Lower leg skin (tissue), 4 donors: Measurements from ENCODE around the gene CC2D2A. TPM values are rescaled to one million over a fixed set of nuclear protein-coding genes. Genes with fewer than 3 reads are reported as not detected.
A peak's percentile ranks its signal among the peaks of the same experiment; 100 is the strongest.
"Not testable (repeated sequence)": the region's sequence is repeated elsewhere in the genome, so short reads cannot be mapped to it uniquely, and the experiment has no call there.

Experiments
- DNase-seq, 2 donors: peaks; one replicate each; pipeline ENCODE4 v3.0.0-alpha.2; 2019; ENCODE audit warnings: low spot score in 2 of 2
- H3K4me3 ChIP-seq: fragments of 200-600 bp; sonication (generic); 2 replicates; pipeline ENCODE4 v1.5.1; 2017; ENCODE audit warnings: mild to moderate bottlenecking, low read depth; ENCODE audit not compliant: poor library complexity, severe bottlenecking
- POLR2A ChIP-seq, 2 donors: fragments of 450-650 bp; IDR thresholded peaks; one replicate each; pipeline ENCODE4 v1.6.1; 2016 to 2017; ENCODE audit warnings: antibody characterized with exemption in 2 of 2, mild to moderate bottlenecking in 1 of 2, moderate library complexity in 1 of 2
- WGBS, 2 donors: methylation state at CpG; one replicate each; pipeline ENCODE4 v1.1.5; 2018; 5-methylcytosine and 5-hydroxymethylcytosine counted together
- intact Hi-C: fragments of 100-400 bp; cut with DNase I; formaldehyde crosslinking; loops from one replicate; pipeline ENCODE4 v1.15.0; 2023; ENCODE audit warnings: low total_unique reads
- total RNA-seq, 4 donors: library from RNA; depleted of rRNA; stranded (reverse); fragments of >200 nt; gene quantifications; one replicate each; pipeline ENCODE4 v1.1.0, GENCODE V29; 2016
- TF ChIP-seq, protein P1 (sequence below), 3 donors: fragments of 450-650 bp; IDR thresholded peaks; one replicate each; pipeline ENCODE4 v1.5.1; 2016; ENCODE audit warnings: antibody characterized with exemption in 3 of 3, mild to moderate bottlenecking in 3 of 3, moderate library complexity in 2 of 3

The CC2D2A gene
- total RNA-seq, 4 donors from 2014 or later, result 2.1 to 6.3 (median 3.3) TPM

DNA sequence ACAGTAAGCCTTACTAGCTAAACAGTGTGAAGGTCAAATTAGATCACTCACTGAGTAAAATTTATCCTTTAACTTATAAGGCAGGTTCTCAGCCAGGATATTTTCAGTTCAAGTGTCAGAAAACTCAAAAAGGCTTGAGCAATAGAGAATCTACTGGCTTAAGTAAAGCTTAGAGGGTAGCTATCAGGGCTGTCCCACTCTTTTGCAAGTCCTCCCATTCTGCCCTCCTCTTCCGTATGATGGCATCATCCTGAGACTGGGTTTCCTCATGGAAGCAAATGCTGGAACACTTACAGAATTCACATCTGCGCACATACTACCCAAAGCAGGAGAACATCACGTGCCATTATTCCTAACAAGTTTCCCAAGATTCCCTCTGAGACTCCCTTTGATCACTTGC is 130.5 kb downstream of the CC2D2A start:
- TF ChIP-seq POLR2A (IDR thresholded peaks at IDR 0.05), result no peak
- TF ChIP-seq, protein P1, sequence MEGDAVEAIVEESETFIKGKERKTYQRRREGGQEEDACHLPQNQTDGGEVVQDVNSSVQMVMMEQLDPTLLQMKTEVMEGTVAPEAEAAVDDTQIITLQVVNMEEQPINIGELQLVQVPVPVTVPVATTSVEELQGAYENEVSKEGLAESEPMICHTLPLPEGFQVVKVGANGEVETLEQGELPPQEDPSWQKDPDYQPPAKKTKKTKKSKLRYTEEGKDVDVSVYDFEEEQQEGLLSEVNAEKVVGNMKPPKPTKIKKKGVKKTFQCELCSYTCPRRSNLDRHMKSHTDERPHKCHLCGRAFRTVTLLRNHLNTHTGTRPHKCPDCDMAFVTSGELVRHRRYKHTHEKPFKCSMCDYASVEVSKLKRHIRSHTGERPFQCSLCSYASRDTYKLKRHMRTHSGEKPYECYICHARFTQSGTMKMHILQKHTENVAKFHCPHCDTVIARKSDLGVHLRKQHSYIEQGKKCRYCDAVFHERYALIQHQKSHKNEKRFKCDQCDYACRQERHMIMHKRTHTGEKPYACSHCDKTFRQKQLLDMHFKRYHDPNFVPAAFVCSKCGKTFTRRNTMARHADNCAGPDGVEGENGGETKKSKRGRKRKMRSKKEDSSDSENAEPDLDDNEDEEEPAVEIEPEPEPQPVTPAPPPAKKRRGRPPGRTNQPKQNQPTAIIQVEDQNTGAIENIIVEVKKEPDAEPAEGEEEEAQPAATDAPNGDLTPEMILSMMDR (IDR thresholded peaks at IDR 0.05), result no peak
- 85 to 91% methylated on average over 3 of the region's 3 CpGs for WGBS, 2 donors
- intact Hi-C loops, result no loop called here
- no peak for DNase-seq
- no peak overlapping the region for H3K4me3 ChIP-seq

DNA sequence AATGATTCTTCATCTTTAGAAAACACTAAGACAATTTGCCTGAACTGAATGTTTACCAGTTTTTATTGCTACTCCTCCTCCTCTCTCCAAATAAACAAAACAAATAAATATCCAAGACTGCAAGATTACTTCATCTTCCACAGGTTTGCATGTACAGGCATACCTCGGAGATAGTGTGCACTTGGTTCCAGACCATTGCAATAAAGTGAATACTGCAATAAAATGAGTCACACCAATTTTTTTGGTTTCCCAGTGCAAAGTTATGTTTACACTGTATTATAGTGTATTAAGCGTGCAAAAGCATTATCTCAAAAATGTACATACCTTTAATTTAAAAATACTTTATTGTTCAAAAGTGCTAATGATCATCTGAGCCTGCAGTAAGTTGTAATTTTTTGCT is 132.2 kb downstream of the CC2D2A start:
- WGBS, 2 donors, result 92 to 99% methylated on average over 2 of the region's 2 CpGs
- intact Hi-C loops, result no loop called here
- no peak overlapping the region for H3K4me3 ChIP-seq
- no peak for DNase-seq
- TF ChIP-seq, protein P1 (IDR thresholded peaks at IDR 0.05), result no peak
- no peak for TF ChIP-seq POLR2A (IDR thresholded peaks at IDR 0.05)

DNA sequence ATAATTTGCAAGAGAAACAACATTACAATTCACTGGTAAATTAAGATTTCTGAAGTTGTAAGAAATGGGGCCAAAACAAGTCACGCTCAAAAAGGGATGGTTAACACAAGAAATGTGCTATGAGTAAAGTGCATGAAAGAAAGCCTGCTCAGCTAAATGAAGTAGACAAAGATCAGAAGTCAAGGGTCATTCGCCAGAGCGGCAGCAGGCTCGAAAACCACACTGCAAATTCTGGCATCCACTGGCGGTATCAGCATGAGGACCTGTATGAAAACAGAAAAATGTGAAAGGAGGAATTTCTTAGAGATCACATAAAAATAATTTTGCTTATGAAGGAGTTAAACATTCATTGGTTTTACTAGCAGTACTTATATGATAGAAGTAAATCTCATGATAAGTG is 135.9 kb downstream of the CC2D2A start:
- DNase-seq, result no peak
- no peak overlapping the region for H3K4me3 ChIP-seq
- 91% methylated on average over 5 of the region's 5 CpGs for WGBS, 2 donors
- no peak for TF ChIP-seq POLR2A (IDR thresholded peaks at IDR 0.05)
- TF ChIP-seq, protein P1 (IDR thresholded peaks at IDR 0.05), result no peak
- intact Hi-C loops, result no loop called here

DNA sequence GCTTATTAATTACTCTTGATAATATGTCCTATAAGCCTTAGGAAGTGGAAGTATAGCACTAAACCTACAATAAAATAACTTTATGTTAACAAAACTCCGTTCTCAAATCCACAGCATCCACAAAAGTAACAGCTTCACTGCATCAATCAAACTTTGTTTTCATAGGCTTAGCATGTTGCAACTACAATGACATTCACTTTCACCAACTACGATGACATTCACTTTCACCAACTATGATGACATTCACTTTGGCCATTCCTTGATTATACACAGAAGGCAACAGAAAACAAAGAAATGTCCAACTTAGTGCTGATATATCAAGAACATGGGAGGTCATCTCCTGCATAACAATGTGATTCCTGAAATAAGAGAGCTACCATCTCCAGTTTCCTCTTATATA is 141.2 kb downstream of the CC2D2A start:
- no peak for TF ChIP-seq POLR2A (IDR thresholded peaks at IDR 0.05)
- TF ChIP-seq, protein P1 (IDR thresholded peaks at IDR 0.05), result no peak
- intact Hi-C loops, result no loop called here
- 82 to 86% methylated on average over 2 of the region's 2 CpGs for WGBS, 2 donors
- no peak overlapping the region for H3K4me3 ChIP-seq
- DNase-seq, result no peak

DNA sequence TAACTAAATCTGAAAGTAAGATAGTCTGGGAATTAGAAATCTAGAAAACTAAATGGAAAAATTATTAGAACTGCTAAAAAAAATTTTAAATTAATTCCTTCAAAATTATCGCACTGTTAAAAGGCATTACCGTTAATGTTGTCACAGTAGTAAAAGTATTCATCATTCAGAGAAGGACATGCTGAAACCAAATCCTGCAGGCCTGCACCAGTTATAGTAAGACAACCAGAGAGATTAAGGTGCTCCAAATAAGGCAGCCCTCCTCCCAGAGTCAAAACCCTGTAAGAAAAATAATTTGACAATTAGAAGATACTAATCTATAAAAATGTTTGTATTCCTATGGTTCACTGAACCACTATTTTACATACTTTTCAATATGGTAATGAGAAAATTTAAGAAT is 142.5 kb downstream of the CC2D2A start:
- WGBS, 2 donors, result 61 to 73% methylated on average over 2 of the region's 2 CpGs
- TF ChIP-seq, protein P1 (IDR thresholded peaks at IDR 0.05), result no peak
- no peak for TF ChIP-seq POLR2A (IDR thresholded peaks at IDR 0.05)
- no peak for DNase-seq
- intact Hi-C loops, result no loop called here
- no peak overlapping the region for H3K4me3 ChIP-seq

DNA sequence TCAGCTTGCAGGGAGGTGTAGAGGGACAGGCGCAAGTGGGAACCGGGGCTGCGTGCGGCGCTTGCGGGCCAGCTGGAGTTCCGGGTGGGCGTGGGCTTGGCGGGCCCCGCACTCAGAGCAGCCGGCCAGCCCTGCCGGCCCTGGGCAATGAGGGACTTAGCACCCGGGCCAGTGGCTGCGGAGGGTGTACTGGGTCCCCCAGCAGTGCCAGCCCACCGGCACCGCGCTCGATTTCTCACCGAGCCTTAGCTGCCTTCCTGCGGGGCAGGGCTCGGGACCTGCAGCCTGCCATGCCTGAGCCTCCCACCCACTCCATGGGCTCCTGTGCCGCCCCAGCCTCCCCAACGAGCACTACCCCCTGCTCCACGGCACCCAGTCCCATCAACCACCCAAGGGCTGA is 145.2 kb downstream of the CC2D2A start:
- 97 to 98% methylated on average over 12 to 19 of the region's 24 CpGs for WGBS, 2 donors
- peak in 1 of 2 donors; percentile 62 for DNase-seq
- H3K4me3 ChIP-seq, intact Hi-C loops: not testable (repeated sequence)

DNA sequence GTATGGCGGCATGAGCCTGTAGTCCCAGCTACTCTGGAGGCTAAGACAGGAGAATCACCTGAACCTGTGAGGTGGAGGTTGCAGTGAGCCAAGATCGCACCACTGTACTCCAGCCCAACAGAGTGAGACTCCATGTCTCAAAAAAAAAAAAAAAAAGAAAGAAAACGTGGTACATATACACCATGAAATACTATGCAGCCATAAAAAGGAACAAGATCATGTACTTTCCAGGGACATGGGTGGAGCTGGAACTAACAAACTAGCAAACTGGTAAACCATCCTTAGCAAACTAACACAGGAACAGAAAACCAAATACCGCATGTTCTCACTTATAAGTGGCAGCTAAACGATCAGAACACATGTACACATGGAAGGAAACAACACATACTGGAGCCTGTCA is 147.7 kb downstream of the CC2D2A start:
- H3K4me3 ChIP-seq, intact Hi-C loops, DNase-seq: not testable (repeated sequence)
- 96 to 98% methylated on average over 5 of the region's 5 CpGs for WGBS, 2 donors
